ENCODE results near the gene DMPK. TPM values are rescaled to one million over a fixed set of nuclear protein-coding genes. Genes with fewer than 3 reads are reported as not detected.

DMPK gene
- total RNA-seq, 1 experiment from 2014 or later: 28.1 TPM

- H3K27me3 ChIP-seq (replicated peaks; ENCODE audit: control insufficient read depth, insufficient read depth, low read length): no peaks in the 10 kb centered on the region
- Mint-ChIP-seq H3K27ac (ENCODE audit: unreplicated experiment) (no peak overlapping the region), H3K36me3 (ENCODE audit: insufficient read depth, unreplicated experiment) (peaks cover 62% of the 10 kb centered on the region), H3K4me3 (ENCODE audit: unreplicated experiment) (no peak overlapping the region), H3K27me3 (ENCODE audit: insufficient read depth, unreplicated experiment) (no peaks in the 10 kb centered on the region), H3K9me3 (ENCODE audit: unreplicated experiment) (no peaks in the 10 kb centered on the region), H3K4me1 (ENCODE audit: low read depth, unreplicated experiment) (peaks cover 14% of the 10 kb centered on the region)
- ChIA-PET POLR2A (interaction anchor here (1.0 to 1.3 kb wide), 2 partner anchors 46 to 68 kb away, joined by 3 to 4 read pairs; partner anchors contain the start of gene IRF2BP1), CTCF (interaction anchor here (0.7 to 2.8 kb wide), 11 partner anchors 11 to 1611 kb away, joined by 3 to 46 read pairs (median 12); partner anchors contain the start of genes FOXA3, IRF2BP1, MYPOP and SIX5)
- BruUV-seq (replicated peaks): no TSS peak
- no peaks in the 10 kb centered on the region for H3K9me3 ChIP-seq
- TF ChIP-seq, protein P1, sequence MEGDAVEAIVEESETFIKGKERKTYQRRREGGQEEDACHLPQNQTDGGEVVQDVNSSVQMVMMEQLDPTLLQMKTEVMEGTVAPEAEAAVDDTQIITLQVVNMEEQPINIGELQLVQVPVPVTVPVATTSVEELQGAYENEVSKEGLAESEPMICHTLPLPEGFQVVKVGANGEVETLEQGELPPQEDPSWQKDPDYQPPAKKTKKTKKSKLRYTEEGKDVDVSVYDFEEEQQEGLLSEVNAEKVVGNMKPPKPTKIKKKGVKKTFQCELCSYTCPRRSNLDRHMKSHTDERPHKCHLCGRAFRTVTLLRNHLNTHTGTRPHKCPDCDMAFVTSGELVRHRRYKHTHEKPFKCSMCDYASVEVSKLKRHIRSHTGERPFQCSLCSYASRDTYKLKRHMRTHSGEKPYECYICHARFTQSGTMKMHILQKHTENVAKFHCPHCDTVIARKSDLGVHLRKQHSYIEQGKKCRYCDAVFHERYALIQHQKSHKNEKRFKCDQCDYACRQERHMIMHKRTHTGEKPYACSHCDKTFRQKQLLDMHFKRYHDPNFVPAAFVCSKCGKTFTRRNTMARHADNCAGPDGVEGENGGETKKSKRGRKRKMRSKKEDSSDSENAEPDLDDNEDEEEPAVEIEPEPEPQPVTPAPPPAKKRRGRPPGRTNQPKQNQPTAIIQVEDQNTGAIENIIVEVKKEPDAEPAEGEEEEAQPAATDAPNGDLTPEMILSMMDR (IDR thresholded peaks at IDR 0.05; ENCODE audit: insufficient read depth in 1 of 2, low read depth in 1 of 2, low read length in 1 of 2, severe bottlenecking in 1 of 2, unreplicated experiment in 1 of 2): no peak
- H3K4me1 ChIP-seq: peaks cover 6% of the 10 kb centered on the region; the same call in 1 of the 2 replicates
- DNase-seq: peak in 1 of 2 experiments; percentile 41
- H3K36me3 ChIP-seq (ENCODE audit: control insufficient read depth, insufficient read depth, low read length): peaks cover 2% of the 10 kb centered on the region
- no peak overlapping the region for H3K4me3 ChIP-seq (ENCODE audit: low read depth, low read length)
- intact Hi-C loops (cut with micrococcal nuclease; ENCODE audit: unreplicated experiment): loop anchor here (1.0 to 10.0 kb wide), 2 partner anchors 65 to 197 kb away; no protein-coding TSS in a partner anchor
Observed at GRCh38 chr19:45817725-45818301, 35.5 kb upstream of the DMPK start.

- H3K36me3 ChIP-seq (ENCODE audit: control insufficient read depth, insufficient read depth, low read length): no peaks in the 10 kb centered on the region; the same call in 1 of the 2 replicates
- DNase-seq: peak; percentile 96 to 98
- H3K9me3 ChIP-seq: no peaks in the 10 kb centered on the region
- H3K4me1 ChIP-seq: peaks cover 6% of the 10 kb centered on the region; the same call in 1 of the 2 replicates
- POLR2A ChIA-PET: interaction anchor here (0.6 to 1.3 kb wide), 4 partner anchors 46 to 73 kb away, joined by 3 to 5 read pairs (median 4); partner anchors contain the start of gene IRF2BP1
- H3K27me3 ChIP-seq (replicated peaks; ENCODE audit: control insufficient read depth, insufficient read depth, low read length): no peaks in the 10 kb centered on the region
- Mint-ChIP-seq H3K4me3 (ENCODE audit: unreplicated experiment) (no peak overlapping the region), H3K36me3 (ENCODE audit: insufficient read depth, unreplicated experiment) (peaks cover 60% of the 10 kb centered on the region), H3K4me1 (ENCODE audit: low read depth, unreplicated experiment) (peaks cover 14% of the 10 kb centered on the region), H3K27ac (ENCODE audit: unreplicated experiment) (no peak overlapping the region), H3K27me3 (ENCODE audit: insufficient read depth, unreplicated experiment) (no peaks in the 10 kb centered on the region), H3K9me3 (ENCODE audit: unreplicated experiment) (no peaks in the 10 kb centered on the region)
- intact Hi-C loops (cut with micrococcal nuclease; ENCODE audit: unreplicated experiment): loop anchor here (1.0 to 10.0 kb wide), 2 partner anchors 66 to 198 kb away; no protein-coding TSS in a partner anchor
- CTCF ChIA-PET: interaction anchor here (0.6 to 2.8 kb wide), 40 partner anchors 9 to 1610 kb away, joined by 3 to 46 read pairs (median 5); partner anchors contain the start of genes CCDC61, DMPK, DMWD and FBXO46
- BruUV-seq (replicated peaks): no TSS peak
- TF ChIP-seq, protein P1 (IDR thresholded peaks at IDR 0.05; ENCODE audit: insufficient read depth in 1 of 2, low read depth in 1 of 2, low read length in 1 of 2, severe bottlenecking in 1 of 2, unreplicated experiment in 1 of 2): peak; percentile 97 to 99
- H3K4me3 ChIP-seq (ENCODE audit: low read depth, low read length): no peak overlapping the region
Observed at GRCh38 chr19:45817010-45817724, 34.9 kb upstream of the DMPK start.

Measured in Caco-2 (cell line).